HG03342 (cell line): ENCODE data around the gene SEMA3A.

Experiments
- ATAC-seq: cut with Tn5 transposase; IDR thresholded peaks from one replicate; pipeline ENCODE4 v1.9.1; 2021; ENCODE audit warnings: mild to moderate bottlenecking, moderate library complexity; ENCODE audit not compliant: unreplicated experiment

Gene SEMA3A

GRCh38 chr7:84025332-84025927 lies 169.2 kb downstream of the SEMA3A start:
- no peak for ATAC-seq

GRCh38 chr7:84022684-84023308 lies 171.8 kb downstream of the SEMA3A start:
- no peak for ATAC-seq

- no peak for ATAC-seq
Measured at GRCh38 chr7:84022009-84022408, 172.6 kb downstream of the SEMA3A start.

- ATAC-seq = no peak
Measured at GRCh38 chr7:84021292-84021908, 173.2 kb downstream of the SEMA3A start.

- no peak for ATAC-seq
Measured at GRCh38 chr7:84017651-84018050, 176.9 kb downstream of the SEMA3A start.

GRCh38 chr7:84013616-84014240 lies 180.9 kb downstream of the SEMA3A start:
- ATAC-seq = no peak

GRCh38 chr7:84009782-84010181 lies 184.8 kb downstream of the SEMA3A start:
- ATAC-seq = no peak

GRCh38 chr7:84009051-84009450 lies 185.5 kb downstream of the SEMA3A start:
- no peak for ATAC-seq

- ATAC-seq = no peak
Measured at GRCh38 chr7:84003191-84003590, 191.4 kb downstream of the SEMA3A start.

GRCh38 chr7:84002348-84002747 lies 192.2 kb downstream of the SEMA3A start:
- ATAC-seq = no peak

GRCh38 chr7:83996879-83997278 lies 197.7 kb downstream of the SEMA3A start:
- ATAC-seq = no peak

- ATAC-seq = no peak
Measured at GRCh38 chr7:83987764-83988163, 206.8 kb downstream of the SEMA3A start.

- no peak for ATAC-seq
Measured at GRCh38 chr7:83985821-83986220, 208.8 kb downstream of the SEMA3A start.

- ATAC-seq = no peak
Measured at GRCh38 chr7:83984591-83984990, 210.0 kb downstream of the SEMA3A start.

GRCh38 chr7:83984076-83984475 lies 210.5 kb downstream of the SEMA3A start:
- ATAC-seq = no peak

- no peak for ATAC-seq
Measured at GRCh38 chr7:83983606-83984005, 211.0 kb downstream of the SEMA3A start.

- peak; percentile 84 for ATAC-seq
Measured at GRCh38 chr7:83976302-83976701, 218.3 kb downstream of the SEMA3A start.

GRCh38 chr7:83970081-83970480 lies 224.5 kb downstream of the SEMA3A start:
- no peak for ATAC-seq

- ATAC-seq = no peak
Measured at GRCh38 chr7:83964318-83964717, 230.3 kb downstream of the SEMA3A start.

GRCh38 chr7:83957333-83957732 lies 237.3 kb downstream of the SEMA3A start:
- no peak for ATAC-seq

- ATAC-seq = no peak
Measured at GRCh38 chr7:83956104-83956503, 238.5 kb downstream of the SEMA3A start.

GRCh38 chr7:83952236-83952635 lies 242.4 kb downstream of the SEMA3A start:
- no peak for ATAC-seq
